HG03025 (cell line): ENCODE results near the gene IDH2.
A peak's percentile ranks its signal among the peaks of the same experiment; 100 is the strongest.
"Not testable (repeated sequence)": the region's sequence is repeated elsewhere in the genome, so short reads cannot be mapped to it uniquely, and the experiment has no call there.

Experiments used
- ATAC-seq: cut with Tn5 transposase; IDR thresholded peaks from one replicate; pipeline ENCODE4 v1.9.1; 2021; ENCODE audit warnings: mild to moderate bottlenecking, moderate library complexity; ENCODE audit not compliant: unreplicated experiment, low FRiP score

IDH2 gene

GRCh38 chr15:90101969-90102890 lies at the start of gene IDH2:
IDH2 (minus strand) TSS chr15:90102468; CDS start chr15:90102390, 78 bp downstream.
- peak; percentile 41 for ATAC-seq

- not testable (repeated sequence) for ATAC-seq
Observed at GRCh38 chr15:90150551-90150950, 48.3 kb upstream of the IDH2 start.

- ATAC-seq: no peak
Observed at GRCh38 chr15:90149609-90150340, 47.5 kb upstream of the IDH2 start.

GRCh38 chr15:90146198-90146761 lies 44.0 kb upstream of the IDH2 start:
- ATAC-seq: not testable (repeated sequence)

GRCh38 chr15:90145761-90146160 lies 43.5 kb upstream of the IDH2 start:
- no peak for ATAC-seq

GRCh38 chr15:90145259-90145658 lies 43.0 kb upstream of the IDH2 start:
- ATAC-seq: no peak

GRCh38 chr15:90143166-90143655 lies 40.9 kb upstream of the IDH2 start:
- ATAC-seq: no peak

- ATAC-seq: no peak
Observed at GRCh38 chr15:90142216-90143165, 40.2 kb upstream of the IDH2 start.

- ATAC-seq: no peak
Observed at GRCh38 chr15:90141646-90142045, 39.4 kb upstream of the IDH2 start.

- not testable (repeated sequence) for ATAC-seq
Observed at GRCh38 chr15:90139549-90139948, 37.3 kb upstream of the IDH2 start.

- no peak for ATAC-seq
Observed at GRCh38 chr15:90138071-90138833, 36.0 kb upstream of the IDH2 start.

- ATAC-seq: no peak
Observed at GRCh38 chr15:90132437-90132836, 30.2 kb upstream of the IDH2 start.

GRCh38 chr15:90131848-90132247 lies 29.6 kb upstream of the IDH2 start:
- ATAC-seq: no peak

- ATAC-seq: no peak
Observed at GRCh38 chr15:90130291-90130690, 28.0 kb upstream of the IDH2 start.

- no peak for ATAC-seq
Observed at GRCh38 chr15:90126596-90127435, 24.5 kb upstream of the IDH2 start.

- ATAC-seq: no peak
Observed at GRCh38 chr15:90126022-90126421, 23.8 kb upstream of the IDH2 start.

- ATAC-seq: no peak
Observed at GRCh38 chr15:90124507-90124906, 22.2 kb upstream of the IDH2 start.

- ATAC-seq: no peak
Observed at GRCh38 chr15:90121086-90121485, 18.8 kb upstream of the IDH2 start.
